Mesenteric fat pad (tissue), 1 donor: ENCODE data around the gene RPS23. TPM values are rescaled to one million over a fixed set of nuclear protein-coding genes. Genes with fewer than 3 reads are reported as not detected.
A peak's percentile ranks its signal among the peaks of the same experiment; 100 is the strongest.

Experiments used
- DNase-seq: peaks from one replicate; pipeline ENCODE4 v3.0.0-alpha.2; 2020; ENCODE audit warnings: low spot score
- long read RNA-seq: library from polyadenylated mRNA; unstranded; transcript quantifications from one replicate; pipeline ENCODE4 v2.0.0, GENCODE V29; 2020
- total RNA-seq: library from RNA; stranded (reverse); fragmentation: NEBNext Ultra II Directional; extraction: Animal tissue kit (Norgen Biotek cat#: 25700); gene quantifications from one replicate; pipeline ENCODE4 v1.2.1, GENCODE V29; 2021
- donor health status: DM: yes; HTN: yes; CAD: no.

Gene RPS23
- total RNA-seq = 1,552 TPM
- long read RNA-seq, transcript RPS23-201 (4 exons, 3,437 nt) = major isoform, 68 of 94 reads
- long read RNA-seq, transcript RPS23-203 (3 exons, 576 nt) = minor isoform, 13 of 94 reads
- long read RNA-seq, partial matches to known transcripts = 0 of 94 reads
- long read RNA-seq, other reads (novel, unspliced or antisense) = 13 of 94 reads

DNA sequence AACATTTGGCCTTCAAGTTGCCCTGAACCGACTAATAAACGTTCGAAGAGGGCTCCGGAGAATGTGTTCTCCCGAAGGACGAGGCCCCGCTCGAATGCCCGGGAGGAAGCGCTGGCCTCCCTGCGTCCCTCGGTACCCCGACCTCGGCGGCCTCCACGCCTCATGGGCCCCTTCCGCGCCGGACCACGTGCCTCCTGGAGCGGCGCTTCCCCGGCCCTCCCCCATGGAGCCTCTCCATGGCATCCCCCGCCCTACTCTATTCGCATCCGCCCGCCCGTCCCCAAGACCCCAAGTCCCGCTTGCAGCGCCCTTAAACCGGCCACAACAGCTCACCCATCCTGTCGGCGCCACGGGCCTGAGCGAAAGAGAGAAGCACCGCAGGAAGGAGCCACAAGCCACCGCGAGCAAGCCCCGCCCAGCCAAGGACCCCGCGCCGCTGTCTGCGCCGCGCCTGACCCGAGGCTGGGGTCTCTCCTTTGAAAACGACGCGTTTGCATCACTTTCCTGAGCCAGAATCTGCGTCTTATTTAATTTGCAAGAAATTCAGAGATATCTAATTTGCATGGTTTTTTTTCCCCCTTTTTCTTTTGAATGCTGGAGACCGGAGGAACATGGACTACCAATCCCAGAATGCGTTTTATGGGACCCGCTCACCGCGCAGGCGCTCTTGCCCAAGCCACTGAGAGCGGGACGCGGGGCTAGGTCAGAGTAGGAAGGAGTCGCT lies at the start of gene RPS23:
Gene RPS23, minus strand, starts transcription at position 368 of the 724 bp plus-strand sequence. Its CDS starts 31 bp downstream, at position 337.
- DNase-seq = peak; percentile 93

GRCh38 chr5:82327941-82328340 lies 49.8 kb upstream of the RPS23 start:
- no peak for DNase-seq

DNA sequence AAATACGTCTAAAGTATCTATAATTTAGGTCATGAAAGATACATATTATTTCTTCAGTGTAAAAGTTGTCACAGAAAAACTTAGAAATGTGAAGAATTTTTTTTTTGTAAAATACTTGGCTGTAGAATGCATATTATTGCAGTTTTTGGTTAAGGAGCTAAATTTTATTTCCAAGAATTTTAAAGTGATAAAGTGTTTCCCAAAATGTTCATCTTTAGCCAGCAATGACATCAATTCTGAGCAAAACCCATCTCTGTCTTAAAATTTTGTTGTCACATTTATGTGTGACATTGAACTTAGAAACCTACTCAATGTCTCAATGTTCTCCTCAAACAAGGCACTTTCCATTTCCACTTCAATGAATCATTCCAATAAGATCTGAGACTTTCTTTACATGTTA lies 47.8 kb upstream of the RPS23 start:
- no peak for DNase-seq

- DNase-seq = no peak
Observed at GRCh38 chr5:82325155-82325554, 47.0 kb upstream of the RPS23 start.

DNA sequence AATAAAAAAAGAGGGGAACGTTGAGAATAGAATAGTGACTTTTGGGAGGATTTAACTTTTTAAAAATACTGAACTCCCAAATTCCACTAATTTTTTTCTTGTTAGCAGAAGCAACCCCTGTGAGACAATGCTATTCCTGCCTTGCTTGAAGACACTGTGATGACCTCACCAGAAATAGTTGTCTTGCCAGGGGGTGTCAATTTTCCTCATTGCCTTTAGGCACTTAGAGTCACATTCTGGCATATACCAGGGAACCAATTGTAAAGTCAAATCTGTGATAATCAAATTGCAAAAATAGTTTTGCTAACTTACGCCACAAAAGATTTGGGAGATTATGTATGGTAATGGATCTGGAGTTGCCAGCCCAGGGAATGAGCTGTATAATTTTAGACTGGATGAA lies 42.8 kb upstream of the RPS23 start:
- DNase-seq = no peak

DNA sequence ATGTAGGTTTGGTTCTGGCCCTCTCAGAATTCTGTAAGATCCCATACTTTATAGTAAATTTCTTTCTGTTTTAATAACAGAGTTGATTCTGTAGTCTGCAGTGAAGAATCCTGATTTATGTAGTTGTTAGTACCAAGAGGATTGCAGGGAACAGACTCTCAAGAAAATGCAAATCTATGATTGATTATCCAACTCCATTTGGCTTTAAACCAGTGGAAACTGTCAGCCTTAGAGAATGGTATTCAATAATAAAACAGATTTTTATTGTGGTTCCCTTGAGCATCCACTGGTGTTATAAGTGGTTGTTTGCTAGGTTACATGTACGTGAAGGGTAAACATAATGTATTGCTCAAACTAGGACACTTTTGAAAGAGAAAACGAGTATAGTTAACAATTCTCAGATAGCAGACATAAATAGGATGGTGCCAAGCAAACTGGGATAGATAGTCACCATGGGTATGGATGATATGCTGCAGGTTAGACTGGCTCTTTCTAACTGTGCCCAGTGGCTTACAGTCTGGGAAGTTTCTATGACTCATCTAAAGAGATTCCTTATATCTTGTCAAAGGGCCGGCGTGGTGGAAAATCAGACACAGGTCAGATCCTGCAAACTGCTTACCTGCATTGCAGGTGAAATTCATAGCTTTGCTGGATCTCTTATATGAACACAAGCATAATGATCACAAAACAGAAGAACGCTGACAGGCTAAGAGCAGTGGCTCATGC lies 41.7 kb upstream of the RPS23 start:
- no peak for DNase-seq

DNA sequence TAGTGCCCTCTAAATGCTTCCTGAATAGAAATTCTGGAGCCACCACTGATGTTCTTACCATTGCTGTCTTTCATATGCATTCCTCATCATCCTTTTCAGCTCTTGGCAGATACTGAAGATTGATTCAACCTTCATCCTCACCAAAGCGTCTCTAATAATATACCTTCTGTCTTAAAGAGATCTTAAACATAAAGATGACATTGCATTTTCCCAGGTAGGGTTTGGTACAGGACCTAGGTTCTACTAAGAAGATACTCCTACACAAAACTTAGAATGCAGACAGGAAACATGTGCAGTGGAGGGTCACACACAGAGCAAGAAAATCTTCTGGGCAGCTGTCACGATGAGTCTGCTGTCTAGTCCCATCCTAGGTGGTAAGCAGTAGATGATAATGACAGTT lies 41.0 kb upstream of the RPS23 start:
- DNase-seq = no peak

DNA sequence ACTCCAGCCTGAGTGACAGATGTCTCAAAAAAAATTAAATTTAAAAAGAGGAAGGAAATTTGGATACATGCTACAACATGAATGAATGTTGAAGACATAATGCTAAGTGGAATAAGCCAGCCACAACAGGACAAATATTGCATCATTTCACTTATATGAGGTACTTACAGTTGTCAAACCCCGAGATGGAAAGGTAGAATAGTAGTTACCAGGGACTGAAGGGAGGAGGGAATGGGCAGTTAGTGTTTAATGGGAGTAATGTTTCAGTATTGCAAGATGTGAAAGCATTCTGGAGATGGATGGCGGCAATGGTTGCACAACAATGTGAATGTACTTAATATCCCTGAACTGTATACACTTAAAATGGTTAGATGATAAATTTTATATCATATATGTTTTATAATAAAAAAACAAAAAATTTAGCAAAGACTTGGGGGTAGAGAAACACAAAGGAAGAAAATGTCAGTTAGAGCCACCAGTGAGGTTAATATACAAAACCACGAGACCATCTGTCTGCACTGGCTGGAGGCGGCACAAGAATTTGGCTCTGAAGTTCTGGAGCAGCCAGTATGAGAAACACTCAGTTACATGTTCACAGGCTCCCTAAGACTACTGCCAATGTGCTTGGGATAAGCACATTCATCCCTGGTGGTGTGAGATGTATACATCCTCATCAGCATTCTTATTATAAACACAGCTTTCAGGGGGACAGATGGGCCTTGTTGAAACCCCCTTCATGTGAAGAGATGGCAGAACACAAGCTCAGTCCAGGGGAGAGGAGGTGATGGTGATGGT lies 37.0 kb upstream of the RPS23 start:
- no peak for DNase-seq

GRCh38 chr5:82313016-82313415 lies 34.9 kb upstream of the RPS23 start:
- no peak for DNase-seq

DNA sequence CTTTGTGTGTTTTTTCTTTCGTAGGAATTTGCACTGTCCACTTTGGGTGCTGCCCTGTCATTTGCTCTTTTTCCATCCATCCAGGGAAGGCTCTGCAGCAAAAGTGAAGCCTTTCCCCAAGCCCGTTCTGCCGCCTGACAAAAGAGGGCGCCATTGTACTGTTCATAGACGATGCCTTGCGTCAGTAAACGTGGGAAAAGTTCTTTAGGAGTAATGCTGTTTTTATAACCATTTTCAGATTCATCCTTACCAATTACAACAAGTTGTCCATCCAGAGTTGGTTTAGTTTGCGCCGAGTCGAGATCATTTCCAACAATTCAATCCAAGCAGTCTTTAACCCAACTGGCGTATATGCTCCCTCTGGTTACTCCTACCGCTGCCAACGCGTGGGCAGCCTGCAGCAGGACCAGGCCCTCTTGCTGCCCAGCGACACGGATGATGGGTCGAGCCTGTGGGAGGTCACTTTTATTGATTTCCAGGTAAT lies 34.3 kb upstream of the RPS23 start:
- no peak for DNase-seq

GRCh38 chr5:82309091-82309531 lies 31.0 kb upstream of the RPS23 start:
- no peak for DNase-seq

DNA sequence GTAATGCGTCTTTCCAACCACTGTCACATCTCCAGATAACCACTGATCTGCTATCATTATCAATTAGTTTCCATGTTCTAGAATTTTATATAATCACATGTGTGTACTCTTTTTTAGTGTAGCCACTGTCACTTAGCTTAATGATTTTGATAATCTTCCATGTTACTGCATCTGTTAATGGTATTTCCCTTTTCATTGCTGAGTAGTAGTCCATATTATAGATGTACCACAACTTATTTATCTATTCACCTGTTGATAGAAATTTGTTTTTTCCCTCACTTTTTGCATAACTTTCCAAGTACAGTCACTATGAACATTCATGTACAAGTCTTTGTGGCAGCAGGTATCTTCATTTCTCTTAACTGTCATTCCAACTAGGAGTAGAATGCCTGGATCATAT lies 30.3 kb upstream of the RPS23 start:
- no peak for DNase-seq

- no peak for DNase-seq
Observed at GRCh38 chr5:82307451-82307850, 29.3 kb upstream of the RPS23 start.

GRCh38 chr5:82306151-82306550 lies 28.0 kb upstream of the RPS23 start:
- DNase-seq = no peak

DNA sequence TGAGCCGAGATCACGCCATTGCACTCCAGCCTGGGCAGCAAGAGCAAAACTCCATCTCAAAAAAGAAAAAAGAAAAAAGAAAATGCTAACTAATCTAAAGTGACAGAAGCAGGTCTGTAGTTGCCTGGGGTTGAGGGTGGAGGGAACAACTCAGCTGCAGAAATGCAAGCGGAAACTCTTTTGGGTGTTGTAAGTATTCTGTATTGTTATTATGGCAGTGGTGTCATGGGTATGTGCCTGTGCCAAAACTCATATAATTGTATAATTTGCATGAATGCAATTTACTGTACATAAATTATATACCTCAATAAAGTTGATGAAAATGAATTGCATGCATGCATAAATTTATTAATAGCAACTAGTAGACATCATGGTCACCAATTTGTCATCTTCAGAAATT lies 23.0 kb upstream of the RPS23 start:
- DNase-seq = no peak

GRCh38 chr5:82298668-82299067 lies 20.5 kb upstream of the RPS23 start:
- no peak for DNase-seq

DNA sequence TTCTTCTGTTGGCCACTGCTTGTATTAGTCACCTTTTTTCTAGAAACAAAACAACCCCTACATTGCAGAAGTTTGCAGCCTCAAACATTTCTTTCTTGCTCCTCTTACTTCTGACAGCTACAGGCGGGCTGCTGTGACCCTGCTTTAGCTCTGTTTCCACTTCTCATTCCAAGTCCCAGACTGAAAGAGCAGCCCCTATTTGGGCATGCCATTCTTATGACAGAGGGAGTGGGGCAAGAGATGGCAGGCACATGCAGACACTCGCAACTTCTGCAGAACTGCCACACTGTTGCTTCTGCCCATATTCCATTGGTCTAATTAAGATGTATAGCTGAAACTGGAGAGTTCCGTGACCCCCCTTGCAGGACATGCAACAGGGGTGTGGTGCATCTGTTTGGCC lies 19.6 kb upstream of the RPS23 start:
- no peak for DNase-seq

DNA sequence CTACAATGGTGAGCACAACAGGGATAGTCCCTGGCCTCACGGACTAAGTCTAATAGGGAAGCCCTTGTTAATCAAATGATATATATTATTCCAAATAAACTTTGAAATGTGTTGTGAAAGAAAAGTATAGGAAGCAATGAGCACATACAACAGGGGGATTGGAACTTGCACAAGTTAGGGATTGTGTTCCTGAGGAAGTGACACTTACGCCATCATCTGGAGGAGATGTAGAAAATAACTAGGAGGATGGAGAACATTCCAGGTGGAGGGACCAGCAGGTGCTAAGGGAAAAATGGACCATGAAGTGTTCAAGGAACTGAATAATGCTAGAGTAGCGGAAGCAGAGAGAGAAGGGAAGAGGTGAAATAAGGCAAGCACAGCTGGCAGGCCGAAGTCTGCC lies 18.8 kb upstream of the RPS23 start:
- no peak for DNase-seq

DNA sequence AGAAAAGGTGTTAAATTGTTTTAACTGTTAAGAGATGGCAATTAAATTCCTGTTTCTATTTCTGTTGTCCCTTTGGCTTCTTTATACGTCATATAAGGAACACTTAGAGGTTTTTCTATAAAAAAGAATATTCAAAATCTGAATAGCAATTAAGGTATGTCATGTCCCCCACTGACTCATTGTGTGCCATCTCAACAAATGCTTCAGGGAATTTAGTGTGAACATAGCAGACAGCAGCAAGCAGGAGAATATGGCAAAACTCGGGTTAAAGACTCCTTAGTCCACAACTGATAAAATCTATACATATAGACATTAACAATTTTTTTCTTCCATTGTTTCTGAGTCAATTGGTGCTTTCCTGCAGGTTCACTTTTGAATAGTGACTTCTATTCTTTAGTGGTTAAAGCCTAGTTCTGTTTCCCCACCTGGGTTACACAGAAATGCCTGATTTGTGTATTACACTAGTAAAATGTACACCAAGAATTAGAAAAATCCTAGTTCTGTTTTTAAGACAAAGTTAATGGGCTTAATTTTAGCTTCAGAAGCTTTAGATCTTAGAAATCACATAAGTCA lies 17.9 kb upstream of the RPS23 start:
- DNase-seq = no peak

GRCh38 chr5:82295144-82295543 lies 17.0 kb upstream of the RPS23 start:
- no peak for DNase-seq

DNA sequence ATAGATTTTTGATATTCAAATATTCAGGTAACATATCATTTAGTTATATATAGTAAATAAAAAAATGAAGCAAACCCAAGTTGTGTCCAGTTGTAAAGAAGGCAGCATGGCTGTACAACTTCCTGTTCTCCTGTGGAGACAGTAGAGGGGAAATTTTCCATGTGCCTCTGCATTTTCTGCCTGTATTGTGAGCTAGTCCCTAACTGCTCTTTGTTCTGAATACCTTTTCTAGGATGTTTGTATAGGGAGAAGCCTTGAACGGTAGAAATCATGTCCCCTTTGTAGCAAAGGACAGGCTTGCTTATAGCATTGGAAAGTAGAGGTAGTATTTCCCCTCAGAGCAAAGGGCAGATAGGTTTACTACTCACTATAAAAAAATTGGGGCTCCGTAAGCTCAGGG lies 13.3 kb upstream of the RPS23 start:
- no peak for DNase-seq
